HEK293 (cell line): ENCODE data around the gene POLE3.

Experiments used
- CTCF ChIA-PET: fragments of 350-600 bp; formaldehyde crosslinking; extraction: SDS; loops from one replicate; lab custom pipeline; 2021; ENCODE audit warnings: antibody characterized with exemption; lab: Yijun Ruan, JAX
- POLR2A ChIA-PET: fragments of 300-600 bp; formaldehyde crosslinking; extraction: SDS; loops from one replicate; lab custom pipeline; 2020; ENCODE audit warnings: antibody characterized with exemption, inconsistent platforms; lab: Yijun Ruan, JAX
- H3K27ac ChIP-seq: fragments of 200-500 bp; sonication (Bioruptor generic); 2 replicates; pipeline ENCODE4 v1.5.1; 2014; ENCODE audit warnings: low read depth, low read length, control low read depth, inconsistent platforms; ENCODE audit errors: extremely low read depth
- H3K36me3 ChIP-seq, 2 experiments: fragments of 200-500 bp in 1 of 2; sonication (Bioruptor generic) in 1 of 2; 1 replicate in 1 of 2; 2 replicates in 1 of 2; pipeline ENCODE4 v1.5.1; 2014 to 2017; ENCODE audit warnings: inconsistent platforms in 2 of 2, low read length in 2 of 2; ENCODE audit not compliant: control insufficient read depth in 2 of 2, insufficient read depth in 1 of 2
- H3K4me1 ChIP-seq: fragments of 200-500 bp; sonication (Bioruptor generic); 2 replicates; pipeline ENCODE4 v1.5.1; 2014; ENCODE audit warnings: mild to moderate bottlenecking, low read length, inconsistent platforms; ENCODE audit not compliant: control insufficient read depth, insufficient read depth
- H3K4me3 ChIP-seq: 2 replicates; pipeline ENCODE4 v1.5.1; 2011; ENCODE audit warnings: low read depth, mild to moderate bottlenecking, control low read depth, low read length, moderate library complexity
- H3K9me3 ChIP-seq: fragments of 200-500 bp; sonication (Bioruptor generic); 2 replicates; pipeline ENCODE4 v1.5.1; 2014; ENCODE audit warnings: low read depth, low read length, inconsistent platforms; ENCODE audit not compliant: control insufficient read depth, insufficient read depth
- GLIS1 ChIP-seq: fragments of 450-650 bp; formaldehyde crosslinking; IDR thresholded peaks from 2 replicates; pipeline ENCODE4 v1.5.1; 2016; ENCODE audit warnings: missing biosample characterization, missing genetic modification characterization
- GLIS2 ChIP-seq: fragments of 450-650 bp; formaldehyde crosslinking; IDR thresholded peaks from 2 replicates; pipeline ENCODE4 v1.5.1; 2016; ENCODE audit warnings: missing biosample characterization, missing genetic modification characterization
- SETDB1 ChIP-seq: IDR thresholded peaks from one replicate; pipeline ENCODE4 v1.6.1; 2017; ENCODE audit warnings: mild to moderate bottlenecking, low read length, moderate library complexity, mixed read lengths; ENCODE audit not compliant: insufficient read length
- SP3 ChIP-seq: fragments of 450-650 bp; formaldehyde crosslinking; IDR thresholded peaks from 2 replicates; pipeline ENCODE4 v1.5.1; 2016; ENCODE audit warnings: missing biosample characterization, missing genetic modification characterization
- ZBTB21 ChIP-seq: fragments of 450-650 bp; formaldehyde crosslinking; IDR thresholded peaks from 2 replicates; pipeline ENCODE4 v1.5.1; 2017; ENCODE audit warnings: missing biosample characterization, missing genetic modification characterization
- ZBTB7A ChIP-seq: fragments of 450-650 bp; formaldehyde crosslinking; IDR thresholded peaks from 2 replicates; pipeline ENCODE4 v1.5.1; 2016; ENCODE audit warnings: low read depth, missing biosample characterization, missing genetic modification characterization
- ZNF10 ChIP-seq: fragments of 450-650 bp; formaldehyde crosslinking; IDR thresholded peaks from 2 replicates; pipeline ENCODE4 v1.5.1; 2017; ENCODE audit warnings: missing biosample characterization, missing genetic modification characterization
- ZNF16 ChIP-seq: fragments of 450-650 bp; formaldehyde crosslinking; IDR thresholded peaks from 2 replicates; pipeline ENCODE4 v1.5.1; 2016; ENCODE audit warnings: low read depth, missing biosample characterization, missing genetic modification characterization
- ZNF175 ChIP-seq: fragments of 450-650 bp; formaldehyde crosslinking; IDR thresholded peaks from 2 replicates; pipeline ENCODE4 v1.5.1; 2016; ENCODE audit warnings: missing biosample characterization, missing genetic modification characterization
- ZNF19 ChIP-seq: fragments of 450-650 bp; formaldehyde crosslinking; IDR thresholded peaks from 2 replicates; pipeline ENCODE4; 2016; ENCODE audit warnings: missing biosample characterization, missing genetic modification characterization, low read depth
- ZNF311 ChIP-seq: fragments of 450-650 bp; formaldehyde crosslinking; IDR thresholded peaks from 2 replicates; pipeline ENCODE4 v1.5.1; 2017; ENCODE audit warnings: missing biosample characterization, missing genetic modification characterization, borderline replicate concordance
- ZNF335 ChIP-seq: fragments of 450-650 bp; formaldehyde crosslinking; conservative IDR thresholded peaks from 2 replicates; pipeline ENCODE4 v1.5.1; 2016; ENCODE audit warnings: missing biosample characterization, missing genetic modification characterization
- ZNF354C ChIP-seq: fragments of 450-650 bp; formaldehyde crosslinking; IDR thresholded peaks from 2 replicates; pipeline ENCODE4 v1.5.1; 2016; ENCODE audit warnings: missing biosample characterization, missing genetic modification characterization, low read depth, borderline replicate concordance
- ZNF362 ChIP-seq: fragments of 450-650 bp; formaldehyde crosslinking; IDR thresholded peaks from 2 replicates; pipeline ENCODE4 v1.5.1; 2016; ENCODE audit warnings: missing biosample characterization, missing genetic modification characterization
- ZNF394 ChIP-seq: fragments of 450-650 bp; formaldehyde crosslinking; IDR thresholded peaks from 2 replicates; pipeline ENCODE4 v1.5.1; 2016; ENCODE audit warnings: missing biosample characterization, missing genetic modification characterization, mild to moderate bottlenecking, moderate library complexity, borderline replicate concordance
- ZNF510 ChIP-seq: fragments of 450-650 bp; formaldehyde crosslinking; IDR thresholded peaks from 2 replicates; pipeline ENCODE4 v1.5.1; 2018; ENCODE audit warnings: mild to moderate bottlenecking, missing genetic modification characterization, missing biosample characterization; ENCODE audit not compliant: insufficient replicate concordance
- ZNF514 ChIP-seq: fragments of 450-650 bp; formaldehyde crosslinking; IDR thresholded peaks from 2 replicates; pipeline ENCODE4 v1.5.1; 2016; ENCODE audit warnings: missing biosample characterization, missing genetic modification characterization
- ZNF560 ChIP-seq: fragments of 450-650 bp; formaldehyde crosslinking; IDR thresholded peaks from 2 replicates; pipeline ENCODE4 v1.5.1; 2017; ENCODE audit warnings: missing biosample characterization, missing genetic modification characterization, borderline replicate concordance
- ZNF621 ChIP-seq: fragments of 450-650 bp; formaldehyde crosslinking; IDR thresholded peaks from 2 replicates; pipeline ENCODE4 v1.5.1; 2017; ENCODE audit warnings: missing biosample characterization, missing genetic modification characterization
- ZNF677 ChIP-seq: fragments of 450-650 bp; IDR thresholded peaks from 2 replicates; pipeline ENCODE4 v1.5.0; 2018; ENCODE audit warnings: missing biosample characterization, mild to moderate bottlenecking, missing genetic modification characterization, moderate library complexity
- ZNF777 ChIP-seq: fragments of 450-650 bp; formaldehyde crosslinking; IDR thresholded peaks from 2 replicates; pipeline ENCODE4 v1.5.1; 2017; ENCODE audit warnings: missing biosample characterization, missing genetic modification characterization, borderline replicate concordance
- ZSCAN30 ChIP-seq: fragments of 450-650 bp; IDR thresholded peaks from 2 replicates; pipeline ENCODE4 v1.5.1; 2018; ENCODE audit warnings: missing biosample characterization, mild to moderate bottlenecking, missing genetic modification characterization, moderate library complexity

POLE3 gene

GRCh38 chr9:113372059-113372458 is 38.4 kb downstream of the POLE3 start (continued):
- TF ChIP-seq ZNF362 (tag by site-specific recombination) (no peak), ZBTB21 (tag by site-specific recombination) (no peak), ZNF10 (tag by site-specific recombination) (no peak)

GRCh38 chr9:113370806-113371325 is 39.6 kb downstream of the POLE3 start:
- H3K9me3 ChIP-seq = no peaks in the 10 kb centered on the region
- POLR2A ChIA-PET = interaction anchor here (0.7 to 0.8 kb wide), 2 partner anchors 22 to 545 kb away, joined by 3 read pairs; partner anchors contain the start of gene BSPRY
- H3K36me3 ChIP-seq = peaks cover 0 to 32% of the 10 kb centered on the region in 2 experiments; a peak in 2 of 3 replicates
- H3K27ac ChIP-seq = no peak overlapping the region
- CTCF ChIA-PET = interaction anchor here (0.6 to 0.7 kb wide), 2 partner anchors 16 to 148 kb away, joined by 3 to 4 read pairs; no protein-coding TSS in a partner anchor
- H3K4me1 ChIP-seq = no peaks in the 10 kb centered on the region
- no peak overlapping the region for H3K4me3 ChIP-seq
- TF ChIP-seq ZNF19 (tag by site-specific recombination) (no peak), SETDB1 (no peak)

- Histone ChIP-seq H3K4me1 (no peaks in the 10 kb centered on the region), H3K27ac (no peak overlapping the region), H3K36me3 (peaks cover 0 to 24% of the 10 kb centered on the region in 2 experiments; a peak in 2 of 3 replicates)
- POLR2A ChIA-PET = interaction anchor here (0.6 kb wide), 2 partner anchors 26 to 93 kb away, joined by 3 to 5 read pairs; no protein-coding TSS in a partner anchor
- CTCF ChIA-PET = interaction anchor here (1.2 kb wide), 1 partner anchor 222 kb away, joined by 3 read pairs; no protein-coding TSS in a partner anchor
- TF ChIP-seq ZNF354C (tag by site-specific recombination) (no peak), ZNF175 (tag by site-specific recombination) (no peak), ZNF16 (no peak), ZNF335 (tag by site-specific recombination) (no peak), ZNF677 (tag by site-specific recombination) (no peak), SP3 (no peak), ZSCAN30 (tag by site-specific recombination) (no peak), ZBTB7A (tag by site-specific recombination) (no peak), ZNF311 (tag by site-specific recombination) (no peak), GLIS1 (tag by site-specific recombination) (no peak), ZNF560 (tag by site-specific recombination) (no peak), ZNF394 (tag by site-specific recombination) (no peak), ZNF777 (no peak), ZNF621 (no peak), GLIS2 (tag by site-specific recombination) (no peak), ZNF514 (tag by site-specific recombination) (no peak), ZNF510 (tag by site-specific recombination) (no peak)
- TF ChIP-seq, all 188 proteins: peak for 0
- Histone ChIP-seq H3K9me3 (no peaks in the 10 kb centered on the region), H3K4me3 (no peak overlapping the region)
Measured at GRCh38 chr9:113369855-113370140, 40.7 kb downstream of the POLE3 start.
